ENCODE measurements around the gene TSPAN31. TPM values are rescaled to one million over a fixed set of nuclear protein-coding genes. Genes with fewer than 3 reads are reported as not detected.

Gene TSPAN31
- polyA plus RNA-seq, 3 donors, result 30.1 to 38.8 (median 36.2) TPM

DNA sequence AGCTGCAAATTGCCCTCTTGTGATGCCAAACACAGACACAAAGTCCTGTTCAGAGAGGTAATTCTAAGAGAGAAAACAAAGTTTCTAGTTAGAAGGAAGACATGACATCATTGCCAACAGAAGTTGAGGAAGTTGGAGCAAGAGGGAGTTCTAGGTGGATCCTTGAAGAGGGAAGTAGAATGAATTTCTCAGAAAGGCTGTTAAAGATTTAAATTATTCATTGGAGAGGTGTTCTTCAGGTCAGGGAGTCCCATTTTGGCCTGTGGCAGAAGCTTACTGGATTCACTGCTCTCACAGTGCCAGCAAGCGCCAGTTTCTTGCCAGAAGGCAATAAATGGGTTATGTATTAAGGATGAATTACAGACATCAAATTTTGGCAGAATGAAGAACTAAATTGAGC lies 53.1 kb downstream of the TSPAN31 start:
- WGBS, 3 donors, result 91 to 96% (median 94%) methylated on average over 1 of the region's 1 CpG
- no peak overlapping the region for H3K27ac ChIP-seq (ENCODE audit: low read depth, low read length)

Other genes starting within 250 kb of the TSPAN31 start
- 10 to 100 TPM; 27.4 to 30.6 (median 28.1) TPM for gene DDIT3, start 224.5 kb upstream of the TSPAN31 start, polyA plus RNA-seq
- gene MBD6, start 222.2 kb upstream of the TSPAN31 start, polyA plus RNA-seq, result 10 to 100 TPM; 20.9 to 32.4 (median 24.8) TPM
- 10 to 100 TPM; 88.6 to 95.1 (median 93.2) TPM for gene DCTN2, start 197.8 kb upstream of the TSPAN31 start, polyA plus RNA-seq
- gene KIF5A, start 195.0 kb upstream of the TSPAN31 start, polyA plus RNA-seq, result under 1 TPM; 0.04 to 0.41 (median 0.11) TPM
- 10 to 100 TPM in 2 of 3 donors, 1 to 10 TPM in 1; 8.8 to 10.2 (median 10.1) TPM for gene PIP4K2C, start 153.8 kb upstream of the TSPAN31 start, polyA plus RNA-seq
- gene DTX3, start 140.2 kb upstream of the TSPAN31 start, polyA plus RNA-seq, result 10 to 100 TPM in 2 of 3 donors, 1 to 10 TPM in 1; 8.4 to 23.3 (median 14.5) TPM
- gene ARHGEF25, start 133.6 kb upstream of the TSPAN31 start, polyA plus RNA-seq, result 10 to 100 TPM in 2 of 3 donors, 1 to 10 TPM in 1; 4.7 to 69.7 (median 10.8) TPM
- gene B4GALNT1, start 111.8 kb upstream of the TSPAN31 start, polyA plus RNA-seq, result 1 to 10 TPM in 1 of 3 donors, under 1 TPM in 2; 0.35 to 2.5 (median 0.70) TPM
- 100 to 1,000 TPM; 176 to 204 (median 192) TPM for gene OS9, start 50.9 kb upstream of the TSPAN31 start, polyA plus RNA-seq
- gene AGAP2, start 6.3 kb upstream of the TSPAN31 start, polyA plus RNA-seq, result 1 to 10 TPM in 2 of 3 donors, under 1 TPM in 1; 0.77 to 3.1 (median 2.2) TPM
- gene CDK4, start 7.3 kb downstream of the TSPAN31 start, polyA plus RNA-seq, result 10 to 100 TPM; 50.9 to 96.4 (median 73.9) TPM
- 1 to 10 TPM; 5.3 to 8.8 (median 7.4) TPM for gene MARCHF9, start 10.1 kb downstream of the TSPAN31 start, polyA plus RNA-seq
- 1 to 10 TPM in 2 of 3 donors, not detected in 1; 3.0 to 4.2 TPM for gene CYP27B1, start 22.0 kb downstream of the TSPAN31 start, polyA plus RNA-seq
- 10 to 100 TPM; 20.9 to 25.8 (median 24.9) TPM for gene METTL1, start 27.1 kb downstream of the TSPAN31 start, polyA plus RNA-seq
- gene EEF1AKMT3, start 27.6 kb downstream of the TSPAN31 start, polyA plus RNA-seq, result 10 to 100 TPM in 1 of 3 donors, 1 to 10 TPM in 2; 5.5 to 12.0 (median 6.3) TPM
- gene TSFM, start 37.7 kb downstream of the TSPAN31 start, polyA plus RNA-seq, result 10 to 100 TPM; 14.4 to 32.6 (median 23.8) TPM
- 1 to 10 TPM; 3.4 to 7.0 (median 6.9) TPM for gene AVIL, start 73.7 kb downstream of the TSPAN31 start, polyA plus RNA-seq
- 100 to 1,000 TPM in 1 of 3 donors, 10 to 100 TPM in 2; 76.0 to 106 (median 96.4) TPM for gene CTDSP2, start 101.7 kb downstream of the TSPAN31 start, polyA plus RNA-seq
- 10 to 100 TPM in 1 of 3 donors, 1 to 10 TPM in 2; 4.3 to 11.0 (median 7.6) TPM for gene ATP23, start 196.5 kb downstream of the TSPAN31 start, polyA plus RNA-seq